Peyer's patch (tissue), 4 donors: ENCODE measurements around the gene IRF9.

Experiments used
- CTCF ChIP-seq, 6 experiments: fragments of 450-650 bp in 4 of 6; fragments of 200-600 bp in 2 of 6; sonication (generic) in 1 of 6; IDR thresholded peaks; one replicate each; pipeline ENCODE4 v1.5.1; 2017 to 2019; ENCODE audit warnings: antibody characterized with exemption in 6 of 6, mild to moderate bottlenecking in 3 of 6, moderate library complexity in 1 of 6
- POLR2A ChIP-seq, 2 donors: fragments of 450-650 bp; IDR thresholded peaks; one replicate each; pipeline ENCODE4 v1.5.1; 2017; ENCODE audit warnings: antibody characterized with exemption in 2 of 2, mild to moderate bottlenecking in 2 of 2, moderate library complexity in 2 of 2

GRCh38 chr14:24206260-24207103, 45.4 kb downstream of the IRF9 start:
- TF ChIP-seq CTCF (IDR thresholded peaks at IDR 0.05): no peak
- no peak for TF ChIP-seq POLR2A (IDR thresholded peaks at IDR 0.05)
